Measurements from ENCODE around the gene ZNF248. TPM values are rescaled to one million over a fixed set of nuclear protein-coding genes. Genes with fewer than 3 reads are reported as not detected.

The ZNF248 gene
- total RNA-seq, 2 experiments from 2014 or later = 13.4 to 16.0 TPM

- ChIA-PET CTCF (ENCODE audit: unreplicated experiment) (no interaction called here), POLR2A (no interaction called here)
- Histone ChIP-seq H3K27ac (ENCODE audit: low read depth, low read length, poor library complexity, severe bottlenecking) (no peak overlapping the region), H4K20me1 (ENCODE audit: insufficient read depth, low read length) (no peaks in the 10 kb centered on the region), H3K9me3 (ENCODE audit: low read length) (no peaks in the 10 kb centered on the region), H3K9me2 (ENCODE audit: insufficient read depth, low read length) (no peaks in the 10 kb centered on the region), H2AFZ (ENCODE audit: low read length) (no peak overlapping the region), H3K4me2 (ENCODE audit: low read length) (no peak overlapping the region), H3K79me2 (ENCODE audit: insufficient read depth, low read depth, low read length) (no peaks in the 10 kb centered on the region), H3K36me3 (ENCODE audit: insufficient read depth, low read length) (no peaks in the 10 kb centered on the region), H3K4me3 (ENCODE audit: low read depth, low read length, poor library complexity, severe bottlenecking) (no peak overlapping the region), H3K4me1 (ENCODE audit: insufficient read depth, low read length, poor library complexity, severe bottlenecking) (no peaks in the 10 kb centered on the region)
- BruUV-seq (replicated peaks) = no TSS peak
- intact Hi-C loops (cut with micrococcal nuclease; ENCODE audit: unreplicated experiment) = no loop called here
- DNase-seq (ENCODE audit: low spot score) = no peak
- TF ChIP-seq CTCF (conservative IDR thresholded peaks at IDR 0.05; ENCODE audit: low read length) (no peak), EZH2phosphoT487 (IDR thresholded peaks at IDR 0.05; ENCODE audit: borderline replicate concordance, low read depth, low read length) (no peak)
These were observed 121.3 kb downstream of the ZNF248 start for GRCh38 chr10:37736120-37736519.

GRCh38 chr10:37734971-37735370 lies 122.4 kb downstream of the ZNF248 start:
- Histone ChIP-seq H3K4me2 (ENCODE audit: low read length) (no peak overlapping the region), H3K4me1 (ENCODE audit: insufficient read depth, low read length, poor library complexity, severe bottlenecking) (no peaks in the 10 kb centered on the region), H3K79me2 (ENCODE audit: insufficient read depth, low read depth, low read length) (no peaks in the 10 kb centered on the region), H4K20me1 (ENCODE audit: insufficient read depth, low read length) (no peaks in the 10 kb centered on the region), H2AFZ (ENCODE audit: low read length) (no peak overlapping the region), H3K27ac (ENCODE audit: low read depth, low read length, poor library complexity, severe bottlenecking) (no peak overlapping the region), H3K4me3 (ENCODE audit: low read depth, low read length, poor library complexity, severe bottlenecking) (no peak overlapping the region), H3K9me2 (ENCODE audit: insufficient read depth, low read length) (no peaks in the 10 kb centered on the region), H3K36me3 (ENCODE audit: insufficient read depth, low read length) (no peaks in the 10 kb centered on the region), H3K9me3 (ENCODE audit: low read length) (no peaks in the 10 kb centered on the region)
- ChIA-PET POLR2A (interaction anchor here (0.7 kb wide), 1 partner anchor 257 kb away, joined by 3 read pairs; no protein-coding TSS in a partner anchor), CTCF (ENCODE audit: unreplicated experiment) (no interaction called here)
- TF ChIP-seq CTCF (conservative IDR thresholded peaks at IDR 0.05; ENCODE audit: low read length) = no peak
- TF ChIP-seq EZH2phosphoT487 (IDR thresholded peaks at IDR 0.05; ENCODE audit: borderline replicate concordance, low read depth, low read length) = no peak
- no TSS peak for BruUV-seq (replicated peaks)
- intact Hi-C loops (cut with micrococcal nuclease; ENCODE audit: unreplicated experiment) = no loop called here
- no peak for DNase-seq (ENCODE audit: low spot score)

Other genes with a start within 250 kb of the ZNF248 start
- gene ZNF25, start 119.0 kb upstream of the ZNF248 start, total RNA-seq (2014; rRNA removed; shearing (Covaris generic)) = 2.2 and 2.4 TPM in 2 replicates
- 3.2 and 3.8 TPM in 2 replicates for gene ZNF25, start 119.0 kb upstream of the ZNF248 start, total RNA-seq (2022)
- 31.2 and 39.8 TPM in 2 replicates for gene ZNF33A, start 153.1 kb upstream of the ZNF248 start, total RNA-seq (2014; rRNA removed; shearing (Covaris generic))
- 40.1 and 40.2 TPM in 2 replicates for gene ZNF33A, start 153.1 kb upstream of the ZNF248 start, total RNA-seq (2022)
- 21.2 and 21.6 TPM in 2 replicates for gene ZNF37A, start 236.7 kb upstream of the ZNF248 start, total RNA-seq (2014; rRNA removed; shearing (Covaris generic))
- 38.1 and 40.3 TPM in 2 replicates for gene ZNF37A, start 236.7 kb upstream of the ZNF248 start, total RNA-seq (2022)

Data from OCI-LY7 (cell line).